Measurements from ENCODE around the gene CSPG4. TPM values are rescaled to one million over a fixed set of nuclear protein-coding genes. Genes with fewer than 3 reads are reported as not detected.

Gene CSPG4
- total and polyA plus RNA-seq, 2 donors (not counting 1 experiment from before 2014, with no cell fraction given): 0.03 to 0.15 TPM

GRCh38 chr15:75641603-75642002 lies 71.0 kb downstream of the CSPG4 start:
- no peak overlapping the region for H3K27ac ChIP-seq (ENCODE audit: low read length in 2 of 2)
- no peak overlapping the region for H3K4me3 Mint-ChIP-seq

More at GRCh38 chr15:75641603-75642002, 71.0 kb downstream of the CSPG4 start:
- no peak overlapping the region for H3K27ac Mint-ChIP-seq
- H4K20me1 ChIP-seq (ENCODE audit: control insufficient read depth, insufficient read depth, low read length, poor library complexity, severe bottlenecking): peaks cover 25% of the 10 kb centered on the region
- no peaks in the 10 kb centered on the region for H3K9me3 Mint-ChIP-seq (ENCODE audit: insufficient read depth)
- DNase-seq (no peak), ATAC-seq (ENCODE audit: low read depth) (no peak)
- intact Hi-C loops (cut with micrococcal nuclease): loop anchor here (1.0 to 10.0 kb wide), 4 partner anchors 117 to 1099 kb away; partner anchors contain the start of genes ARID3B and PPCDC
- POLR2A ChIA-PET: interaction anchor here (0.6 to 4.5 kb wide), 4 partner anchors 16 to 306 kb away, joined by 3 to 38 read pairs (median 14); partner anchors contain the start of genes COMMD4 and SNUPN
- H3K36me3 ChIP-seq (replicated peaks in 1 of 2; ENCODE audit: control extremely low read depth in 1 of 2, control insufficient read depth in 1 of 2, extremely low read depth in 1 of 2, insufficient read depth in 2 of 2, low read length in 1 of 2): peaks cover 0 to 10% of the 10 kb centered on the region in 2 experiments
- TF ChIP-seq EZH2 (IDR thresholded peaks at IDR 0.05; ENCODE audit: borderline replicate concordance, insufficient read depth, low read depth, low read length, poor library complexity, severe bottlenecking) (no peak), CTCF (IDR thresholded peaks at IDR 0.05) (no peak)
- H3K79me2 ChIP-seq (ENCODE audit: control insufficient read depth, insufficient read depth, low read length): peaks cover 30% of the 10 kb centered on the region
- CTCF ChIA-PET: interaction anchor here (0.7 to 3.8 kb wide), 4 partner anchors 102 to 289 kb away, joined by 3 to 29 read pairs (median 4); partner anchors contain the start of gene MAN2C1
- no peak overlapping the region for H3K4me2 ChIP-seq (replicated peaks; ENCODE audit: low read depth, low read length, poor library complexity, severe bottlenecking)
- no peak overlapping the region for H3K9ac ChIP-seq (ENCODE audit: low read length)
- peaks cover 2% of the 10 kb centered on the region for H3K27me3 Mint-ChIP-seq
- 100% methylated on average over 2 of the region's 5 CpGs for WGBS (ENCODE audit: insufficient coverage)
- peaks cover 32 to 36% of the 10 kb centered on the region in 2 donors for H3K4me1 ChIP-seq (ENCODE audit: control insufficient read depth in 2 of 2, insufficient read depth in 2 of 2, low read length in 2 of 2)
- no peak overlapping the region for H2AFZ ChIP-seq (ENCODE audit: insufficient read depth, low read depth, low read length, poor library complexity, severe bottlenecking)
- H3K27me3 ChIP-seq (replicated peaks in 1 of 4; ENCODE audit: control extremely low read depth in 1 of 4, control insufficient read depth in 3 of 4, insufficient read depth in 4 of 4, low read length in 3 of 4): peaks cover 0 to 6% (median 4%) of the 10 kb centered on the region in 4 experiments
- H3K4me3 ChIP-seq (ENCODE audit: control extremely low read depth in 1 of 5, extremely low read depth in 1 of 5, insufficient read depth in 1 of 5, low read depth in 2 of 5, low read length in 4 of 5): no peak overlapping the region
- no peaks in the 10 kb centered on the region for H3K9me3 ChIP-seq (ENCODE audit: control extremely low read depth in 1 of 3, control insufficient read depth in 2 of 3, insufficient read depth in 1 of 3, low read length in 2 of 3)
- peaks cover 40% of the 10 kb centered on the region for H3K4me1 Mint-ChIP-seq
